ENCODE data around the gene TUFM. TPM values are rescaled to one million over a fixed set of nuclear protein-coding genes. Genes with fewer than 3 reads are reported as not detected.

TUFM gene
- total and polyA plus RNA-seq, 2 of the 8 experiments (the other 6 are each of a cell fraction or from before 2014, with no cell fraction given): 216 to 249 TPM

- H2AFZ ChIP-seq (ENCODE audit: low read length): no peak overlapping the region
- H3K79me2 ChIP-seq (ENCODE audit: control insufficient read depth in 1 of 2, insufficient read depth in 2 of 2, low read length in 2 of 2): no peaks in the 10 kb centered on the region
- ChIA-PET CTCF (ENCODE audit: partially characterized antibody) (interaction anchor here (1.0 to 2.1 kb wide), 2 partner anchors 11 to 19 kb away, joined by 5 to 8 read pairs; no protein-coding TSS in a partner anchor), POLR2A (ENCODE audit: partially characterized antibody) (interaction anchor here (0.6 to 1.5 kb wide), 5 partner anchors 9 to 28 kb away, joined by 3 to 4 read pairs (median 3); no protein-coding TSS in a partner anchor)
- no peaks in the 10 kb centered on the region for H3K27me3 ChIP-seq (replicated peaks in 1 of 4; ENCODE audit: control insufficient read depth in 3 of 4, extremely low read depth in 1 of 4, insufficient read depth in 3 of 4, low read length in 3 of 4)
- no peak overlapping the region for H2BK15ac ChIP-seq (ENCODE audit: low read length)
- H3K23ac ChIP-seq (ENCODE audit: insufficient read length): no peak overlapping the region
- no peak overlapping the region for H4K5ac ChIP-seq (ENCODE audit: insufficient read length, low read depth, low read length)
- TF ChIP-seq SIRT6 (IDR thresholded peaks at IDR 0.05; ENCODE audit: low read length) (no peak), SUZ12 (IDR thresholded peaks at IDR 0.05; ENCODE audit: low read length) (no peak), ATF2 (IDR thresholded peaks at IDR 0.05; ENCODE audit: low read length) (no peak), SAP30 (IDR thresholded peaks at IDR 0.05; ENCODE audit: insufficient read depth, insufficient replicate concordance, low read length) (no peak), TAF7 (optimal IDR thresholded peaks at IDR 0.05; ENCODE audit: borderline replicate concordance, low read depth, low read length) (no peak), FOSL1 (IDR thresholded peaks at IDR 0.05; ENCODE audit: insufficient read depth, low read depth, low read length) (no peak), KDM5A (IDR thresholded peaks at IDR 0.05; ENCODE audit: low read length) (no peak), YY1 (IDR thresholded peaks at IDR 0.05; ENCODE audit: low read depth, low read length) (no peak)
- no peak overlapping the region for H2BK20ac ChIP-seq (ENCODE audit: low read length)
- H3K4me3 ChIP-seq (ENCODE audit: extremely low read depth in 1 of 4, insufficient read depth in 2 of 4, low read depth in 3 of 4, low read length in 4 of 4): no peak overlapping the region
- H3K4me1 ChIP-seq (replicated peaks in 1 of 4; ENCODE audit: control insufficient read depth in 3 of 4, insufficient read depth in 4 of 4, low read length in 3 of 4): no peaks in the 10 kb centered on the region; a peak in 1 of 7 replicates
- H3K18ac ChIP-seq (ENCODE audit: extremely low read depth, low read length): no peak overlapping the region
- H2BK5ac ChIP-seq (ENCODE audit: low read depth, low read length): no peak overlapping the region
- no peaks in the 10 kb centered on the region for H3K23me2 ChIP-seq (ENCODE audit: low read depth, low read length)
- H3K36me3 ChIP-seq (ENCODE audit: control insufficient read depth in 2 of 4, insufficient read depth in 4 of 4, low read length in 3 of 4): no peaks in the 10 kb centered on the region
- DNase-seq (ENCODE audit: low read depth in 1 of 2, low spot score in 2 of 2) (no peak), FAIRE-seq (no peak)
- no peaks in the 10 kb centered on the region for H3K9me3 ChIP-seq (ENCODE audit: insufficient read depth in 2 of 2, low read depth in 1 of 2, low read length in 1 of 2)
- no peak overlapping the region for H3K4me2 ChIP-seq (ENCODE audit: insufficient read depth in 1 of 2, low read depth in 2 of 2, low read length in 2 of 2)
- no peak overlapping the region for H3K14ac ChIP-seq (ENCODE audit: insufficient read length)
- no peak overlapping the region for H3K4ac ChIP-seq (replicated peaks; ENCODE audit: insufficient read length, low read depth, low read length)
- no peak overlapping the region for H2BK12ac ChIP-seq (ENCODE audit: low read depth, low read length)
- H3K27ac ChIP-seq (ENCODE audit: low read depth, low read length): no peak overlapping the region
- no peak overlapping the region for H4K8ac ChIP-seq (ENCODE audit: extremely low read depth, insufficient read depth, low read length)
- peaks cover 0 to 2% of the 10 kb centered on the region in 2 experiments for H4K20me1 ChIP-seq (replicated peaks in 1 of 2; ENCODE audit: control insufficient read depth in 1 of 2, insufficient read depth in 2 of 2, low read length in 2 of 2)
- no peak overlapping the region for H2BK120ac ChIP-seq (replicated peaks; ENCODE audit: low read depth, low read length)
- H2AK5ac ChIP-seq (ENCODE audit: low read depth, low read length): no peak overlapping the region
- no peaks in the 10 kb centered on the region for H3K79me1 ChIP-seq (ENCODE audit: low read depth, low read length)
- no peak overlapping the region for H3K56ac ChIP-seq (replicated peaks; ENCODE audit: insufficient read length, low read depth, low read length)
- 81% methylated on average over 2 of the region's 4 CpGs; no CpG with 5 or more reads in 1 of the 2 experiments for WGBS, 2 experiments (ENCODE audit: extremely low coverage in 1 of 2, insufficient coverage in 1 of 2, insufficient read length in 1 of 2, insufficient replicate concordance in 2 of 2, low coverage in 1 of 2, low lambda C conversion rate in 2 of 2, missing lambda C conversion rate in 1 of 2)
- no peak overlapping the region for H4K91ac ChIP-seq (replicated peaks; ENCODE audit: insufficient read length, low read length)
- no peak overlapping the region for H3K9ac ChIP-seq (replicated peaks in 1 of 4; ENCODE audit: extremely low read depth in 1 of 4, low read depth in 3 of 4, low read length in 3 of 4)
Measured at GRCh38 chr16:28895609-28896008, 49.5 kb upstream of the TUFM start.

Data from H1 (cell line).